GM19463 (cell line): Measurements from ENCODE around the gene ATG9B.

Experiments
- ATAC-seq: cut with Tn5 transposase; IDR thresholded peaks from one replicate; pipeline ENCODE4 v1.9.1; 2021; ENCODE audit warnings: mild to moderate bottlenecking, moderate library complexity; ENCODE audit not compliant: unreplicated experiment

Gene ATG9B

DNA sequence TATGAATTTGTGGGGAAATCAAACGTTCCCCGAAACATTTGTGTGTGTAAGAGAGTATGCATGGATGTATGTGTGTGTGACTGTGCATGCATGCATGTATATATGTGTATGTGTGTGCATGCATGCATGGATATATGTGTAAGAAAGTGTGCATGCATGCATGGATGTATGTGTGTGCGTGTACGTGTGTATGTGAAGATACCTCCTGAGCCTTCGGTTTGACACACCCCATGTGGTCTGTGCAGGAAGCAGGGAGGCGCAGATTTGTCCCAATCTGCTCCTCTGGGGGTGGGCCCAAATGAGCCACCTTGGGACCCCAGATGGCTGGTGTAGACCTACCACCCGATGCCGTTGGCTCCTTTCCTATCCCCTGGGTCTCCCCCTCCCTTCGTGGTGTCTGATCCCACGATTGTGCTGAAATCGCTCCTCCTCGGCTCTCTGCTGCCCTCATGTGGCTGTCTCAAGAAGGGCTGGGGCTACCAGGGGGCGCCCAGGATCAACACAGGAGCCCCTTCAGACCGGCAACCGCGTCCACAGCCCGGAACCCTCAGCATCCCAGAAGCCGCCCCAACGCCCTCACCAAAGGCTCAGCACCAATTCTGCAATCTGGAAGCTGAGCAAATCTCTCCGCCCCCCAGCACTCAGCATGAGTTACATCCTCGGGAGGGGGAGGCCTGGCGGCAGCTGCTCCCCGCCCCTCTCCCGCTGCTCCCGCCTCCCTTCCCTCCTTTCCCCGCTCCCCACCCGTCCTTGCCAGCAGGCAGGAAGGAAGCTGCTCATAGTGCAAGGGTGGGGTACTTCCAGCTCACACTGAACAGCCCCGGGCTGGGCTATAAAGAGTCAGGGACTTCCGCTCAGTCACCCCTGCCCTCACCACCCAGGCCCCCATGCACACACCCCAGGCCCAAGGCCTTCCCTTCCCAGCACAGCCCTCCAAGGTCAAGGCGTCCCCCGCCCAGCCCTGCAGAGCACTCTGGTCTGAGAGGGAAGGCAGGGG is 35.8 kb downstream of the ATG9B start:
- no peak for ATAC-seq

- ATAC-seq: no peak
Observed at GRCh38 chr7:150986556-150986955, 37.7 kb downstream of the ATG9B start.

GRCh38 chr7:150986099-150986512 is 38.2 kb downstream of the ATG9B start:
- peak; percentile 44 for ATAC-seq

- no peak for ATAC-seq
Observed at GRCh38 chr7:150983893-150984368, 40.4 kb downstream of the ATG9B start.

GRCh38 chr7:150982351-150982750 is 41.9 kb downstream of the ATG9B start:
- ATAC-seq: no peak

DNA sequence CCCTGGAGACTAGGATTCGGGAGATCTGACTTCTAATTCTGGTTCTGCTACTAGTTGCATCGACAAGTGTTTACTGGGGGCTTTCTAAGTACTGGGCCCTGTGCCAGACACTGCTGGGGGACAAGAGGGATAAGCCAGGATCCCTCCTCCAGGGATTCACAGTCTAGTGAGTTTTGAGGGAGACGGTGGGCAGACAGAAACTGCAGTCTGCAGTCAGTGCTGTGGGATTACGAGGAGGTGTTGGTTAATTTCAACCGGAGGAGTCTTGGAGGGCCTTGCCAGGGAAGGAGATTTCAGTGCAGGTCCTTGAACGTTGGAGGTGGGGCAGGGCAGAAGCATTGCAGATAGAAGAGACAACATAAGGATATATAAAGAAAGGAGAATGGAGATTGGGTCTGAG is 42.6 kb downstream of the ATG9B start:
- ATAC-seq: no peak

- ATAC-seq: no peak
Observed at GRCh38 chr7:150980663-150981062, 43.6 kb downstream of the ATG9B start.

- no peak for ATAC-seq
Observed at GRCh38 chr7:150979713-150980390, 44.4 kb downstream of the ATG9B start.

- no peak for ATAC-seq
Observed at GRCh38 chr7:150978126-150978789, 46.0 kb downstream of the ATG9B start, which contains the start of gene KCNH2. Gene KCNH2 (minus strand): TSS chr7:150978321. CDS start chr7:150977913, 408 bp downstream.

GRCh38 chr7:150977382-150978125 is 46.7 kb downstream of the ATG9B start:
- no peak for ATAC-seq

DNA sequence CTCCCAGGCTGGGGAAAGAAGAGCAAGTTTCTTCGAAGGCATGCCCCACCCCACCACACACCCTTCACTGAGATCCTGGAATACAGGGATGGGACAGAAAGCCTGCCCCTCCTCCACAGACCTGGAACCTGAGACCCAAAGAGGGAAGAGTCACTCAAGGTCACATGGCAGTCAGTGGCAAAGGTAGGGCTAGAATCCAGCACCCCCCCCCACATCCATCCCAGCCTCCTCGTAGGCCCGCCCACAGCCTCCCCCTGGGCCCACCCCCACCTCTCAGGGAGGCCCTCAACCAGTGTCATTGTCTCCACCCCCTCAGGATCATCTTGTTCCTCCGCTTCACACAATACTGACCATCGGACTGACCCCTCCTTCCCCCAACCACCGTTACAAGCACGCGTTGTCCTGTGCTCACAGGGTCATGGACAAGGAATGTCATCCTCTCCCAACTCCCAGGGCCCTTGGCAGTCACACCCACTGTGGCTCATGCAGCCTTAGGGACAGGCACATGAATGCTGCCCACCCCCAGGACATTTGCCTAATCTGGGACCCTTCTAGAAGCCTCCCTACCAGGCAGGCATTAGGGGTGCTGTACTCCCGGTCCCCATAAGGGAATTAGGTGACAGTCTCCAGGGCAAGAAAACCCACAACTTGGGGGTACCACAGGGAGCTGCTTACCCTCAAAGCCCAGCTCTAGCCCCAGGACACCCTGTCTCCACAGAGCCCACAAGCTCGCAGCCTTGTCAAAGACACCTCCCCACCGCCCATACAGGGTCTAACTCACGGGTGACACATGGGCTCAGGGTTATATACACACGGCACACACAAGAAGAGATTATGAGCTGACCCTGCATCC is 47.5 kb downstream of the ATG9B start:
- no peak for ATAC-seq

- ATAC-seq: no peak
Observed at GRCh38 chr7:150975536-150976319, 48.6 kb downstream of the ATG9B start.

DNA sequence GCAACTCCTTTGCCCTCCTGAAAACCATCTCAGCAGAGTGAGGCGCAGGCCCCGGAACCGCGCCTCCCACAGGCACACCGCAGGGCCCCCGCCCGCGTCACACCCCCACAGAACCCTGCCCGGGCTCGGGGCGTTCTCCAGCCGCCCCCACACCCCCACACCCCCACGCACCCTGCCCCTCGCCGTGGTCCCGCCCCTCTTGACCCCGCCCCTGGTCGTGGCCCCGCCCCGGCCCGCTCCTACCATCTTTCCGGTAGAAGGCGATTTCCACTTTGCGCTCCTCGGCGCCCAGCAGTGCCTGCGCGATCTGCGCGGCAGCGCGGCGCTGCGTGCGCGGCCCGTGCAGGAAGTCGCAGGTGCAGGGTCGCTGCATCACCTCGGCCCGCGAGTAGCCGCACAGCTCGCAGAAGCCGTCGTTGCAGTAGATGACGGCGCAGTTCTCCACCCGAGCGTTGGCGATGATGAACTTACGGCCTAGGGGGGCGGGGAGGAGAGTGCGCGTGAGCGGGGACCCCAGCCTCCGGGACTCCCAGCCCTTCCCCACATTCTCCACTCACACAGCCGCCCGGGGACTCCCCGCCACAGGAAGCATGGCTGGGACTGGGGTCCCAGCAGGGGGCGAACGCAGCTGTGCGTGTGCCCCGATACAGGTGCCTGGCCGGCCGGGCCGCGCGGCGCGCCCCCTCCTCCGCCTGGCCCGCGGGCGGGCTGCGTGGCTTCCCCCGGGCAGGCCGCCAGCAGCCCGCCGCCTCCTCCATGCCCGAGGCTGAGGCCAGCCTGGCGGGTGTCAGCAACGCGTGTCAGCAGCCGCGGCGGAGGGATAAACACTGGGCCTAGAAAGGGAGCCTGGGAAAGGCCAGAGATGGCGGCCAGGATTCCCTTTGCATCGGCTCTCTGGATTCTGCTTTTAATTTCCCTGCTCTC is 49.6 kb downstream of the ATG9B start:
- ATAC-seq: peak; percentile 59

DNA sequence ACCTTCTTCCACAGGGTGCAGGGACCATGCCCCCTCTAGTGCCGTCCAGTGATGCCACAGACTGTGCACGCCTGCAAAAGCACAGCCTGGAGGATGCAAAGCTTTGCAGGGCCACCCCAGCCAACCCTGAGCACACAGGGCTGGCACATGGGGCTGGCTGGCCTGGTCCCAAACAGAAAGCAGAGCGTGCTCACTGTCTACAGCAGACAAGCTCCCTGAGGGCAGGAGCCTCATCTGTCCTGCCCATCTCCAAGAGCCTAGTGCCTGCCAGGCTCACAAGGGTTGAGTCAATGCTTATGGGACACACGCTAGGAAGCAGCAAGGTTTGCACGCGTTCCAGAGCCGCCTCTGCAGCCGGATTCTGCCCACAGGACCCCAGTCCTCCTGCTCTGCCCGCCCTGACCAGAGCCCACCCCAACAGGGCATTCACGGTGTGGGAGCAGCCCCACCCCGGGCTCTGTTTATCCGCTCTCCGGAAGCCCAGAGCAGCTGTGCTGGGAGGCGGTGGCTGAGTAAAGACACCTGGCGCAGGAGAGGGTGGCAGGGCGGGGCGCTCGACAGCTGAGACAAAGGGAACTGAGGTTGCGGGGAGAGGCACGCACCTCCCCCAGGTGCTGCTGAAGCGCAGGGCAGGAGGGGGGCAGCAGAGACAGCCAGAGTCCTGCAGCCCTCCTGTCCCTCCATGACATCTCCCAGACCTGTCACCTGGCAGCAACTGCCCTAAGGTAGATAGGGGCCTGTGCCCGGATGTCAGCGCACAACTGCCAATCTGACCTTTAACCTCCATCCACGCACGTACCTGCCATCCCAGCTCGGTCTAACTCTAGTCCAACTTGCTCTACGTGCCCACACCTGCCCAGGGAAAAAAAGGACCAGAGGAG is 50.5 kb downstream of the ATG9B start:
- ATAC-seq: no peak

GRCh38 chr7:150972741-150973140 is 51.6 kb downstream of the ATG9B start:
- no peak for ATAC-seq

DNA sequence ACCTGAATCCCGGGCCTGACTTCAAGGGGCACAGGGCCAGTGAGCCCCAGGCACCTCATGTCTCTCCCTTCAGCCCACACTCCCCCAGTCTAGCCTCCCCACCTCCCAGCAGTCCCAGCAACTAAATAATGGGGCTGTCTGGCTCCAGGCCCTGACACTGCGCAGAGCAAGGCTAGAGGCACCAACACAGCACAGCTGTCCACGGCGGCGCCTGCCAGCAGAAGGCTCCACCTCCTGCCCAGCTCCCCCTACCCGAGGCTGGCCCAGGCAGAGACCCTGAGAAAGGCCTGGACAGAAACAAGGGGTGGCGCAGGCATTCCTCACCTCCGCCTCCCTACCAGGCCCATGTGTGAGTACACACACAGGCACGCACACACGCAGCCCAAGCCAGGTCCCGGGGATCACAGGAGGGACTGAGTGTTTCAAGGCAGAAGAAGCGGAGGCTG is 52.2 kb downstream of the ATG9B start:
- no peak for ATAC-seq
